WTC11 (cell line): ENCODE results near the gene GAS2L1. TPM values are rescaled to one million over a fixed set of nuclear protein-coding genes. Genes with fewer than 3 reads are reported as not detected.

Source experiments
- ATAC-seq: fragments of 200-7000 bp; cut with Tn5 transposase; 2 replicates; pipeline ENCODE4 v1.10.0; 2021; ENCODE audit warnings: mild to moderate bottlenecking, moderate library complexity
- CTCF ChIA-PET: fragments of 300-600 bp; sonication (Branson Sonifier 250); formaldehyde crosslinking; loops from one replicate; lab custom pipeline; 2021; ENCODE audit warnings: antibody characterized with exemption; lab: Charles Lee
- POLR2A ChIA-PET: fragments of 350-600 bp; sonication (Branson Sonifier 250); formaldehyde crosslinking; loops from one replicate; lab custom pipeline; 2021; ENCODE audit warnings: antibody characterized with exemption; lab: Charles Lee
- DNase-seq: peaks from one replicate; pipeline ENCODE4 v3.0.0; 2021; ENCODE audit warnings: low spot score
- H3K27ac Mint-ChIP-seq: 2 replicates; pipeline ENCODE4 v1.8.0; 2021; ENCODE audit warnings: mixed read lengths
- H3K27me3 Mint-ChIP-seq: 2 replicates; pipeline ENCODE4 v1.8.0; 2021; ENCODE audit warnings: low read depth, mild to moderate bottlenecking, moderate library complexity, mixed read lengths
- H3K36me3 Mint-ChIP-seq: 2 replicates; pipeline ENCODE4 v1.8.0; 2021; ENCODE audit warnings: mixed read lengths
- H3K4me1 Mint-ChIP-seq: 2 replicates; pipeline ENCODE4 v1.8.0; 2022; ENCODE audit warnings: mixed read lengths
- H3K4me3 Mint-ChIP-seq: 2 replicates; pipeline ENCODE4 v1.8.0; 2021; ENCODE audit warnings: mild to moderate bottlenecking, moderate library complexity, mixed read lengths
- H3K9me3 Mint-ChIP-seq: 2 replicates; pipeline ENCODE4 v1.8.0; 2021; ENCODE audit warnings: mixed read lengths
- AR ChIP-seq: fragments of 250-450 bp; sonication (Bioruptor Pico); IDR thresholded peaks from 2 replicates; pipeline ENCODE4 v1.9.0; 2021; ENCODE audit warnings: mild to moderate bottlenecking
- ATF1 ChIP-seq: sonication (generic); formaldehyde crosslinking; IDR thresholded peaks from 2 replicates; pipeline ENCODE4 v1.8.1; 2023; ENCODE audit warnings: mild to moderate bottlenecking, moderate library complexity, missing genetic modification reagents
- GTF2I ChIP-seq: fragments of 250-450 bp; sonication (Bioruptor Pico); conservative IDR thresholded peaks from 2 replicates; pipeline ENCODE4 v1.4.0; 2021; ENCODE audit warnings: mild to moderate bottlenecking
- IRF1 ChIP-seq: sonication (generic); formaldehyde crosslinking; IDR thresholded peaks from 2 replicates; pipeline ENCODE4 v1.8.0; 2023; ENCODE audit warnings: missing genetic modification reagents
- JAZF1 ChIP-seq: fragments of 250-450 bp; sonication (Bioruptor Pico); IDR thresholded peaks from 2 replicates; pipeline ENCODE4 v1.9.0; 2021; ENCODE audit warnings: moderate library complexity, mild to moderate bottlenecking, inconsistent platforms
- MLX ChIP-seq: sonication (generic); formaldehyde crosslinking; IDR thresholded peaks from 2 replicates; pipeline ENCODE4 v1.8.1; 2023; ENCODE audit warnings: mild to moderate bottlenecking, missing genetic modification reagents, moderate library complexity
- MYBL2 ChIP-seq: sonication (generic); formaldehyde crosslinking; IDR thresholded peaks from 2 replicates; pipeline ENCODE4 v1.8.1; 2023; ENCODE audit warnings: mild to moderate bottlenecking, moderate library complexity, missing genetic modification reagents
- NFATC4 ChIP-seq: fragments of 250-450 bp; sonication (Bioruptor Pico); IDR thresholded peaks from 2 replicates; pipeline ENCODE4 v1.9.0; 2021; ENCODE audit warnings: mild to moderate bottlenecking
- NFYB ChIP-seq: sonication (generic); formaldehyde crosslinking; conservative IDR thresholded peaks from 2 replicates; pipeline ENCODE4 v1.8.0; 2022; ENCODE audit warnings: low read depth, missing genetic modification reagents
- NR2C2 ChIP-seq: sonication (generic); formaldehyde crosslinking; IDR thresholded peaks from 2 replicates; pipeline ENCODE4 v1.8.0; 2022; ENCODE audit warnings: mild to moderate bottlenecking, missing genetic modification reagents
- RORB ChIP-seq: fragments of 250-450 bp; sonication (Bioruptor Pico); IDR thresholded peaks from 2 replicates; pipeline ENCODE4 v1.9.0; 2021; ENCODE audit warnings: mild to moderate bottlenecking
- ZNF263 ChIP-seq: sonication (generic); formaldehyde crosslinking; IDR thresholded peaks from 2 replicates; pipeline ENCODE4 v1.8.1; 2022; ENCODE audit warnings: low read depth, mild to moderate bottlenecking, moderate library complexity, missing genetic modification reagents
- ZNF317 ChIP-seq: sonication (generic); formaldehyde crosslinking; IDR thresholded peaks from 2 replicates; pipeline ENCODE4 v1.8.1; 2023; ENCODE audit warnings: low read depth, mild to moderate bottlenecking, moderate library complexity, missing genetic modification reagents, borderline replicate concordance
- ZNF423 ChIP-seq: fragments of 250-450 bp; sonication (Bioruptor Pico); IDR thresholded peaks from 2 replicates; pipeline ENCODE4 v2.1.2; 2022; ENCODE audit warnings: mild to moderate bottlenecking, moderate library complexity
- ZNF425 ChIP-seq: fragments of 250-450 bp; sonication (Bioruptor Pico); conservative IDR thresholded peaks from 2 replicates; pipeline ENCODE4 v1.9.0; 2021; ENCODE audit warnings: mild to moderate bottlenecking
- ZNF671 ChIP-seq: fragments of 250-450 bp; sonication (Bioruptor Pico); IDR thresholded peaks from 2 replicates; pipeline ENCODE4 v1.8.0; 2021; ENCODE audit warnings: mild to moderate bottlenecking
- total RNA-seq: library from RNA; stranded (reverse); gene quantifications from 3 replicates; pipeline ENCODE4 v1.2.3, GENCODE V29; 2021
- TF ChIP-seq, protein P1 (sequence below): fragments of 250-450 bp; sonication (Bioruptor Pico); IDR thresholded peaks from 2 replicates; pipeline ENCODE4 v1.8.0; 2021; ENCODE audit warnings: mild to moderate bottlenecking
- TF ChIP-seq, protein P2 (sequence below): fragments of 200-600 bp; IDR thresholded peaks from 2 replicates; pipeline ENCODE4 v1.8.0; 2022; ENCODE audit warnings: antibody characterized with exemption

Gene GAS2L1
- total RNA-seq, 1 experiment from 2014 or later = 19.9 TPM

- TF ChIP-seq ATF1 = no peak
- TF ChIP-seq, protein P1, sequence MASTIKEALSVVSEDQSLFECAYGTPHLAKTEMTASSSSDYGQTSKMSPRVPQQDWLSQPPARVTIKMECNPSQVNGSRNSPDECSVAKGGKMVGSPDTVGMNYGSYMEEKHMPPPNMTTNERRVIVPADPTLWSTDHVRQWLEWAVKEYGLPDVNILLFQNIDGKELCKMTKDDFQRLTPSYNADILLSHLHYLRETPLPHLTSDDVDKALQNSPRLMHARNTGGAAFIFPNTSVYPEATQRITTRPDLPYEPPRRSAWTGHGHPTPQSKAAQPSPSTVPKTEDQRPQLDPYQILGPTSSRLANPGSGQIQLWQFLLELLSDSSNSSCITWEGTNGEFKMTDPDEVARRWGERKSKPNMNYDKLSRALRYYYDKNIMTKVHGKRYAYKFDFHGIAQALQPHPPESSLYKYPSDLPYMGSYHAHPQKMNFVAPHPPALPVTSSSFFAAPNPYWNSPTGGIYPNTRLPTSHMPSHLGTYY (CRISPR knock-in tag) = no peak
- TF ChIP-seq ZNF425 (CRISPR knock-in tag) = no peak
- no peak for TF ChIP-seq MYBL2 (CRISPR knock-in tag)
- TF ChIP-seq RORB (CRISPR knock-in tag) = no peak
- no peak for TF ChIP-seq ZNF263 (CRISPR knock-in tag)
- no peak for TF ChIP-seq NFATC4 (CRISPR knock-in tag)
- TF ChIP-seq GTF2I = no peak
- TF ChIP-seq AR (CRISPR knock-in tag) = no peak
- no peak for TF ChIP-seq ZNF423 (CRISPR knock-in tag)
- no peak for TF ChIP-seq NR2C2 (CRISPR knock-in tag)
- no peak for TF ChIP-seq MLX (CRISPR knock-in tag)
- TF ChIP-seq ZNF671 (CRISPR knock-in tag) = no peak
- no peak for TF ChIP-seq NFYB (CRISPR knock-in tag)
- no peak for TF ChIP-seq JAZF1 (CRISPR knock-in tag)
- TF ChIP-seq, protein P2, sequence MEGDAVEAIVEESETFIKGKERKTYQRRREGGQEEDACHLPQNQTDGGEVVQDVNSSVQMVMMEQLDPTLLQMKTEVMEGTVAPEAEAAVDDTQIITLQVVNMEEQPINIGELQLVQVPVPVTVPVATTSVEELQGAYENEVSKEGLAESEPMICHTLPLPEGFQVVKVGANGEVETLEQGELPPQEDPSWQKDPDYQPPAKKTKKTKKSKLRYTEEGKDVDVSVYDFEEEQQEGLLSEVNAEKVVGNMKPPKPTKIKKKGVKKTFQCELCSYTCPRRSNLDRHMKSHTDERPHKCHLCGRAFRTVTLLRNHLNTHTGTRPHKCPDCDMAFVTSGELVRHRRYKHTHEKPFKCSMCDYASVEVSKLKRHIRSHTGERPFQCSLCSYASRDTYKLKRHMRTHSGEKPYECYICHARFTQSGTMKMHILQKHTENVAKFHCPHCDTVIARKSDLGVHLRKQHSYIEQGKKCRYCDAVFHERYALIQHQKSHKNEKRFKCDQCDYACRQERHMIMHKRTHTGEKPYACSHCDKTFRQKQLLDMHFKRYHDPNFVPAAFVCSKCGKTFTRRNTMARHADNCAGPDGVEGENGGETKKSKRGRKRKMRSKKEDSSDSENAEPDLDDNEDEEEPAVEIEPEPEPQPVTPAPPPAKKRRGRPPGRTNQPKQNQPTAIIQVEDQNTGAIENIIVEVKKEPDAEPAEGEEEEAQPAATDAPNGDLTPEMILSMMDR = no peak
- no peak for TF ChIP-seq ZNF317 (CRISPR knock-in tag)
- TF ChIP-seq IRF1 (CRISPR knock-in tag) = no peak
- TF ChIP-seq, all 79 proteins: peak for 0
- Mint-ChIP-seq H3K4me1 (no peaks in the 10 kb centered on the region), H3K9me3 (no peaks in the 10 kb centered on the region), H3K27me3 (no peaks in the 10 kb centered on the region), H3K27ac (no peak overlapping the region), H3K36me3 (peaks cover 50% of the 10 kb centered on the region), H3K4me3 (no peak overlapping the region)
- DNase-seq (no peak), ATAC-seq (no peak)
- ChIA-PET POLR2A (no interaction called here), CTCF (no interaction called here)
Observed at GRCh38 chr22:29340566-29340965, 34.1 kb downstream of the GAS2L1 start.
